HG02938 (cell line): ENCODE data around the gene TCTN3.
"Not testable (repeated sequence)": the region's sequence is repeated elsewhere in the genome, so short reads cannot be mapped to it uniquely, and the experiment has no call there.

Experiments used
- ATAC-seq: cut with Tn5 transposase; IDR thresholded peaks from one replicate; pipeline ENCODE4 v1.9.1; 2021; ENCODE audit warnings: mild to moderate bottlenecking, moderate library complexity; ENCODE audit not compliant: unreplicated experiment

TCTN3 gene

DNA sequence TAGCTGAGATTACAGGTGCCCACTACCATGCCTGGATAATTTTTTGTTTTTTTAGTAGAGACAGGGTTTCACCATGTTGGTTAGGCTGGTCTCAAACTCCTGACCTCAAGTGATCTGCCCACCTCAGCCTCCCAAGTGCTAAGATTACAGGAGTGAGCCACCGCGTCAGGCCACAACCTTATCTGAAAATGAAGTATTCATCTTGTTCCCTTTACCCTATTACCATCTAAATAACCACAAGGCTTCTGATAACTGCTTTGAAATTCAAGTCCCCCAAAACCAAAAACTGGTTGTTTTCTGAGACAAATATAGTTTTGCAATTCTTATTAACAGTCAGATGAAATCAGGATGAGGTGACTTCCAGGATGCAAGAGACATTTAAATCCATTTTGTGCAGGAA, 2.4 kb downstream of the TCTN3 start:
- no peak for ATAC-seq

DNA sequence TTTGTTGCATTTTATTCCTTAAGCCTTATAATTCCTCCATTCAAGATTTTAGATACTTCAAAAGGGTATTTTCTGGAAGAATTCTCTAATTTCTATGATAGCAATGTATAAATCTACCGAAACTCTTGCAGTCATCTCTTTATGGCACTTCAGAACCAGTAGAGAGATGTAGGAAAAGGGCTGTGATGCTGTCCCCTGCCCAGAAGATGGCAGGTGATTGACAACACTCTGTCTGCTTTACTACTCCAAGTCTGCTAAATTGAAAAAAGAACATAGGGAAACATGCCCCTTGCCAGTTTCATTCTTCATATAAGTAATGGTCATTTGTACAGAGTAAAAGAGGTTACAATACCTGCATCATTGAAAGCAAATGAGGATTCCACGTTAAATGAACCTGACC, 5.1 kb downstream of the TCTN3 start:
- no peak for ATAC-seq

DNA sequence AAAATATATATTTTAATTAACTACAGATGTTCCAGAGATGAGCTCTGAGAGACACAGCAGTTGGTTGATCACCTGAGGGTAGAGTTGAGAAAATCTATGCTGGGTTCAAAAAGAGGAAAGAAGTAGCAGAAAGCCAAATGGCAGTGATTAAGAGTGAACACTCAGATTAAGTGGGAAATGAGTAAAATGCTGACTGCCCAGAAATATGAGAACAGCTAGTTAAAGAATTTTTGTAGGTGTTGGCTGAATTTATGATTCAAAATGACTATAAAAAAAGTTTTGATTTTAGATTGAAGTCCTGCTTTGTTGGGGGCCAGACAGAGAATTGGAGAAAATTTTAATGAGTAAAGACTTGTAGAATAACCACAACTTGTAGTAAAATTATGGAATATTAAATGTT, 9.8 kb downstream of the TCTN3 start:
- no peak for ATAC-seq

DNA sequence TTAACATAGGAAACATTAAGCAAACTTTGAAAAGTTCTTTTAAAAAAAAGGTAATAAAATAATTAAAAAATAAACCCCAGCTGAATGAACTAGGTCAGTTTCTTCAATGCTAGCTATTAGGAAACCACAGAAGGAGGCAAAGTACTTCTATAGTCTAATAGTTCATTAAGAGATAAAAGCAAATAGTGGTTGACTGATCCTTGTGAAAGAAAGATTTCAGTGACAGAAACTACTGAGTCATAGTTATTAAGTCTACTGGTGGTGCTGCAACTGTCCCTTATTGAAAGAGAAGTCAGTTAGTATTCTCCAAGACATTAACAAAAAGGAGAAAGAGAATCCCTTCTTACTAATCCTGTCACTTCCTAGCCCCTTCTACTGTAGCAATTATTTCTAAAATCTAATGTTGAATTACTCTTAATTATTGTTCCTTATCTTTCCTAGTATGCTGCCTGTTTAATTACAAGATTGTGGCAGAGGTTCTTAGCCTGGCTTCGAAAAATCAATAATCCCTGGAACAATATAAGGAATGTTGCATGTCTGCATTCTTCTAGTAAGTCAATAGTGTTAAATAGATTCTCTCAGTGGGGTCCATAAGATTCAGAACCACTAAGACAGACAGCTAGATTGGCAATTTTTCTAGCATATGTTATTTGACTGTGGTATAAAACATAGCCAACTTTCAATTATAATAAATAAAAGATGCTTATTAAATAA, 18.2 kb downstream of the TCTN3 start:
- ATAC-seq = no peak

DNA sequence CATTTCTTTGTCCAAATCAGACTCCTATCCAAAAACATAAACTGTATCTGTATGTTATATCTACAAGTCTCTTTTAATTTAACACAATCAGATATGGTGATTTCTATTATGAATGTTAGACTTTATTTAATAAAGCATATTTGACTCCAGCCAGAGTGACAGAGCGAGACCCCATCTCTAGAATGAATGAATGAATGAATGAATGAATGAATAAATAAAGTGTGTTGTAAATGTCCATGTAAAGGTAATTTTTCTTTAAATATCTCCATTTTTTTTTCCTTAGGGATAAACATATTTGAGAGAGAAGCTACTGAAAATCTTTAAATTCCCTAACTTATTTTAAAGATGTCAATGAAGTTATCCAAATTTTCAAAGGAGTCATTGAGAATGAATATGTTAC, 19.1 kb downstream of the TCTN3 start:
- ATAC-seq = no peak

DNA sequence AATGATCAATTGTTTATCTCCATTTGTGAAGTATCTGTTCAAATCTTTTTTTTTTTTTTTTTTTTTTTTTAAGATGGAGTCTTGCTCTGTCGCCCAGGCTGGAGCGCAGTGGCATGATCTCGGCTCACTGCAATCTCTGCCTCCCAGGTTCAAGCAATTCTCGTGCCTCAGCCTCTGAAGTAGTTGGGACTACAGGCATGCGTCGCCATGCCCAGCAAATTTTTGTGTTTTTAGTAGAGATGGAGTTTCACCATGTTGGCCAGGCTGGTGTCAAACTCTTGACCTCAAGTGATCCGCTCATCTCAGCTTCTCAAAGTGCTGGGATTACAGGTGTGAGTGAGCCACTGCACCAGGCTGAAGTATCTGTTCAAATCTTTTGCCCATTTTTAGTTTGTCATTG, 21.1 kb downstream of the TCTN3 start:
- ATAC-seq = not testable (repeated sequence)

DNA sequence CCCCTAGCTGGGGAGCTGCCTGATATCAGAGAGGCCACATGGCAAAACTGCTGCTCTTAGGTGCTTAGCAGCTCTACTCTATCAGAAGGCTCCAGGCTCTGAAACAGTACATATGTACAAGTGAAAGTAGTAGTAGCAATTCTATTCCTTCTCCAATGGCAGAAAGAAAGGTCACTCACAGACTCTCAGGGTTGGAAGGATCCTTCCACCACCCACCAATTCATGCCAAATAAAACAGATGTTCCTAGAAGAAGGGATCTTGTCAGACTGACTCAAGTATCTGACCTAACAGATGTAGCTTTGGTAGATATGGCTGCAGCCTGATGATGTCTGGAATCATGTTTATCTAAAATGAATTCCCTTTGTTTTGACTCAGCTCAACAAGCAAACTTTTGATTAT, 29.2 kb downstream of the TCTN3 start:
- no peak for ATAC-seq

DNA sequence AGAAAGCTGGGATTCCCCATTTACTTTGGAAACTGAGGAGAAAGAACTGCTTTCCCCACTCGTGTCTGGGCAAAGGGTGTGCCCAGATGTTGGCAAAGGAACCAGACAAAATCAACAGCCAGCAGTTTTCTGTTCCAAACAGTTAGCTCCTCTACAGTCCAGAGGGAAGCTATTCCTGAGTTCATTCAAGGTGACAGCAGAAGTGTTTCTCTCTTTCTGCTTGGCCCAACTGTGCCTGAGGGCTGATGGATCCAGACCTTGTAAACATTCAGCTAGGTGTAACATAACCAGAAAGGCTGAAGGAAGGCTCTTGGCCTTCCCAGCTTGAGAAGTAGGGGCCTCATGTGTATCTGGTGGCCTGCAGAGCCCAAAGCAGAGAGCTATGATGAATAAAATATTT, 30.2 kb downstream of the TCTN3 start:
- ATAC-seq = no peak

DNA sequence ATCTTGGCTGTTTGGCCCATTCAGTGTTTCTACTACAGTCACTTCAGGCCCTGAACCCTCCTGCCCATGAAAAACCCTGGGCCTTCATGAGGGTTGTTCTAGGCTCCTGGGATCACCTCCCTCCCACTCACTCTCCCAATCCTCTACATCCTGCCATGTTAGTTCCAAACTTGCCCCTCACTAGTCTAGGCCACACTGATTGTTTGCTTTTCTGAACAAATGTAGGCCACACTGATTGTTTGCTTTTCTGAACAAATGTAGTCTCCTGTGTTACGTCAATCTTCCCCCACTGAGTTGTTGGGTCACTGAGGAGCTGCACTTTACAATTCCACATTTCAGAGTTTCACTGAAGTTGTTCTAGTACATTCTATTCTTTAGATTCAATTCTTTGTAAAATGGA, 31.9 kb downstream of the TCTN3 start:
- ATAC-seq = no peak

DNA sequence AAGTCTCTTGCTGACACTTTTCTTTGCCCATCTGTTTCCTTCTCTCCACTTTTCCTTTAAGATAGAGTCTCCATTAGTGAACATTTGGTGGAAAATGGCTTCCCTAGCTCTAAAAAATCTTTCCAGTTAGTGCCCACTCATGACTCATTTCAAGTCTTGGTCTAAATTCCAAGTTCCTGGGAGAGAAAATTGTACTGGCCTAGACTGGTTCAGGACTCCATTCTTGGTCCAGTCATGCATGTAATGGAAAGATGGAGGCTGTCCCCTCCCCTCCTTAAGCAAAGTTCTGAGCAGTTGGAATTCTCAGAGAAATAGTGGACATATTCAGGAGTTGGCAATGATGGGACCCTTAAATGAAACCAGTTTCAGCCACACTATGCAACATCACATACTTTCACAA, 33.4 kb downstream of the TCTN3 start:
- ATAC-seq = no peak

DNA sequence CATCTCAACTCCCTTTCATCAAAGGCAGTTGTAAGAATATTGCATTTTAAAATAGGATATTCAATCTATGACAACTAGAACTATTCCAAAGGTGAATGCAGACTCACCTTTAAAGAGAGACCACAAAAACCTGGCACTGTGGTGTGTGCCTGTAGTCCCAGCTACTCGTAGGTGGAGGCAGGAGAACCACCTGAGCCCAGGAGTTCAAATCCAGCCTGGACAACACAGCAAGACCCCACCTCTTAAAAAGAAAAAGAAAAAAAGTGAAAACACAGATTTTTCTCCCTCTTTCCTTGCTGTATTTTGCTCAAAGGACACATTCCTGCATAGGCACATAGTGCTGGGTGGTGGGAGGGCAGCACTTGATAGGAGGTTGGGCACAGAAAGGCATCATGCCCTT, 36.5 kb downstream of the TCTN3 start:
- no peak for ATAC-seq

DNA sequence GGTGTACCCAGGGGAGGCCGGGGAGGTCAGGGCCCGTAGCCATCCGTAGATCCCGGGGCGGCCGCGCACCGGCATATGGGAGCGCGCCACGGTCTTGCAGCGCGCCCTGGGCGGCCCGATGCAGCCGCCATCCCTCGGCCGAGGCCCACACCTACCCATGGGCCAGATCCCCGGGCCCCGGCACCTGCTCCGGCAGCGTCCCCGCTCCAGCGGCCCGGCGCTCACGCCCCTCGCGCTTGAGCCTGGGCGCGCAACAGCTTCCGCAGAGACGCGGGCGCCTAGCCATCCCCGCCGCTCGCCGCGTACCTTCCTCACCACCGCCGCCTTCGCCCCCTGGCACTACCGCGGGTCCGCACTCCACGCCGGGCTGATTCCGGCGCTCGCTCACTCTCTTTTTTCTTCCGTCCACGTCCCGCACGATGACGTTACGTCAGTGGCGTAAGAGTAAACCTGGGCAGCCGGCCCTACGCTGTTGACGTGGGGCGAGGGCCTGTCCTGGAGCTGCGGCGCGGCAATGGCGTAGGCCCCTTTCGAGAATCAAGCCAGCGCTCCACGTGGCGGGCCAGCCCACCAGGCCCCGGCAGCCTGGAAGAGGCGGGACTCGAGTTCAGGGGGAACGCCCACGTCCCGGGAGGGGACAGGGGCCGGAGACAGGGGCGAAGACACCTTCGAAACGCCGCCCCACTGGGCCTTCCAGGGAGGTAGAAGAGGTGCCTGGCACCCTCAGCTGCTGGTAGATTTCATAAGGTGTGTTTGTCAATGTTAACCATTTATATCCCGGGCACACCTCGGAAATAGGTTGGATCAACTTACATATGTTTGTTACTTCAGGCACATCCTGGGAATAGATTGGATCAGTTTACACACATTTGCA, 37.2 kb downstream of the TCTN3 start, which contains the start of gene ALDH18A1:
Gene ALDH18A1, minus strand, starts transcription at position 421 of the 874 bp plus-strand sequence. CDS start 3,334 bp downstream, outside the sequence.
- peak; percentile 80 for ATAC-seq

DNA sequence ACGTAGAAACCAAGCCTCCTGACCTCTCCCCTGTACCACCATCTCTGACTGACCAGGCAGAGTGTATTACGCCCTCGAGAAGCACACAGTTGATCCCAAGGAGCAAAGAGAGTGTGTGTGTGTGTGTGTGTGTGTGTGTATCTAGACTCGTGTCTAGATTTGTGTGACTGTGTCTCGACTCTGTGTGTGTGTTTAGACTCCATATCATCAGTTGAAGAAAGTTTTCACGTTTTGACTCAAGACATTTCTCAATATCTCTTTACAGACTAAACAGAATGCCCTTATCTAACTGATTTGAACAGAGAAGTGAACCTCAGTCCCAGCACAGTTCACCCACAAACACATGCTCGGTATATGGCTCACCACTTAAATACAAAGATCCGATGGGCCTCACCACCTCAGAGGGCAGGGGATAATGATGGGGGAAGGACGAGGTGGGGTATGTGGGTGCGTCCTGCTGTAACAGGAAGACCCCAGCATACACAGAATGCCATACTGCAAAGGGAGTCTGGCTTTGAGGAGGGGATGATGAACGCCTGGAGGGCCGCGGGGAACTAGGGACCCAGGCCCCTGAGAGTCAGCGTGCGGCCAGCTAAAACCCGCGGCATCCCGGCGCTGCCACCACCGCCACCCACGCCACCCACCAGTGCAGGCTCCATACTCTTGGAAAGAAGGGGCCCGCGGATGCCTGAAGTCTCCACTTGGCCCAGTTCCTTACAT, 38.0 kb downstream of the TCTN3 start:
- peak; percentile 15 for ATAC-seq

DNA sequence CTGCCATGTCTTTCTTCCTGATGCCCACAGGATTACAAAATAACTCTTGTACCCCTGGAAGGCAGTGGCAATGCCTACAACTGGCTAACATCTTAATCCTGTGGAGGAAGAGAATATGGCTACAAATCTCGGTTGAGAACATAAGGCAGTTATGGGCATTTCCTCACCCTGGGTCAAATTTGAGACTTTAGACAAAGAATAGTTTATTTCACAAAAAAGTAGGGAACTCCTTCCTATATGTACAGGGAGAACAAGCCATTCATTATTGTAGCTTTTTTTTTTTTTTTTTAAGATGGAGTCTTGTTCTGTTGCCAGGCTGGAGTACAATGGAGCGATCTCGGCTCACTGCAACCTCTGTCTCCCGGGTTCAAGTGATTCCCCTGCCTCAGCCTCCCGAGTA, 39.8 kb downstream of the TCTN3 start:
- ATAC-seq = no peak

DNA sequence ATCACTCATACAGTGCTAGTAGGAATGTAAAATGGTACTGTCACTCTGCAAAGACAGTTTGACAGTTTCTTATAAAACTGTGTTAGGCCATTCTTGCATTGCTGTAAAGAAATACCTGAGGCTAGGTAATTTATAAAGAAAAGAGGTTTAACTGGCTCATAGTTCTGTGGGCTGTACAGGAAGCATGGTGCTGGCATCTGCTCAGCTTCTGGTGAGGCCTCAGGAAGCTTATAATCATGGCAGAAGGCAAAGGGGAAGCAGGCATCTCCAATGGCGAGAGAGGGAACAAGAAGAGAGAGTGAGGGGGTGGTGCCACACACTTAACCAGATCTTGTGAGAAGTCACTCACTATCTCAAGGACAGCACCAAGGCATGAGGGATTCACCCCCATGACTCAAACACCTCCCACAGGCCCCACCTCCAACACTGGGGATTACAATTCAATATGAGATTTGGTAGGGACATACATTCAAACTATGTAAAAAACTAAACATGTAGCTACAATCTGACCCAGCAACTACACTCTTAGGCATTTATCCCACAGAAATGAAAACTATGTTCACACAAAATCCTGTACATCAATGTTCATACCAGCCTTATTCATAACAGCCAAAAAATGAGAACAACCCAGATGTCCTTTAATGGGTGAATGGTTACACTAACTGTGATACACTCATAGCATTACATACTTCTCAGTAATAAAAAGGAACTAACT, 42.2 kb downstream of the TCTN3 start:
- ATAC-seq = no peak

DNA sequence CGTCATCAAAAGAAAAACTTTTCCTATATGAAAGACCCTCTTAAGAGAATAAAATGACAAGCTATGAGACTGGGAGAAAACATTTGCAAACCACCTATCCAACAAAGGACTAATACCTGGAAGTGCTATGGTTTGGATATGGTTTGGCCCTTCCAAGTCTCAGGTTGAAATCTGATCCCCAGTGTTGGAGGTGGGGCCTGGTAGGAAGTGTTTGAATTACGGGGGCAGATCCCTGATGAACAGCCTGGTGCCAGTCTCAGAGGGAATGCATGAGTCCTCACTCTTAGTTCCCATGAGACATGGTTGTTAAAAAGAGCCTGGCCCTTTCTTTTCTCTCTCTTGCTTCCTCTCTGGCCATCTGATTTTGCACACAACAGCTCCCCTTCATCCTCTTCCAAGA, 43.5 kb downstream of the TCTN3 start:
- ATAC-seq = no peak

DNA sequence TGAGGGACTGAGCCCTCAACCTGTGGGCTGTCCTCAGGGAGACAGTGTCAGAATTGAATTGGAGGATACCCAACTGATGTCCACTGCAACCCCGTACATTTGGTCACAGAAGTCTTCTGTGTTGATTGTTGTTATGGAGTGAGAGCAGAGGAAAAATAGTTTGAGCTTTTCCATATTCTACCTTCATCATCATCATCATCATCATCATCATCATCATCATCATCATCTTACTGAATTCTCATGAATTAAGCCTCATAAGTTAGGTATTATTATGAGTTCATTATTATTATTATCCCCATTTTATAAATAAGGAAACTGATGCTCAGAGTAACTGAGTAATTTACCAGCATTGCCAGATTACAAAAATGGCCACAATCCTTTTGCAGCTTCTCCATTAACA, 45.6 kb downstream of the TCTN3 start:
- ATAC-seq = no peak

DNA sequence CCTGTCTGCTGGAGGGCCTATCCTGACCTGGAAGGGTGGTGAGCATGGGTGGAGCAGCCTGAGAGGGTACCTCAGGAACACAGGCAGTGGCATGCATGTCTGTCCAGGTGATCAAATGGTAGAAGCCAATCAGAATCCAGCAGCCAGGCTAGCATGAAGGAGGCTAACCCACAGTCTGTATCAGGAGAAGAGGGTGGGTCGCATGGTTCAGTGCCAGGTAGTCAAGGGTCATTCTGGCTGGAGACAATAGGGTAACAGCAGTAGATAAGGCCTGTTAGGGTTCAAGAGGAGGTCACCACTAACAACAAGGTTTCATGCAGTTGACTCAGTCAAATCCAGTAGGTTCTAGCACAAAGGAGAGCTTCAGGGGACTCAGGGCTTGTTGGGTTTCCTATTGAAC, 47.6 kb downstream of the TCTN3 start:
- ATAC-seq = no peak

DNA sequence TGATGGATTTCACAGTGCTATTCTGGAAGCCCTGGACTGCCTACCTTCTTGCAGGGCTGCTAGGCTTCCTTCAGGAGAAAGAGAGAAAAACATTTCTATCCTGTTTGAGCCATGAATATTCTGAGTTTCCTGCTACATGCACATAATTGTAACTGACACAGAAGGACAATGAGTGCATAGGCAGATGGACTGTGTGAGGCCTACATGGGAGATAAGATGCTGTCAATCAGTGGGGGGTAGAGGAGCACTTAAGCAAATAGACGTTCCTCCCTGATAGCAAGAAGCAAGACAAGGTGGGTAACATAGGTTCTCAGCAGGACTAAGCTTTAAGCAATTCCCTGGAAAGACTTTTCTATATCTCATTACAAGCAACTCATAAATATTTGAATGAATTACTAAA, 48.8 kb downstream of the TCTN3 start:
- no peak for ATAC-seq

DNA sequence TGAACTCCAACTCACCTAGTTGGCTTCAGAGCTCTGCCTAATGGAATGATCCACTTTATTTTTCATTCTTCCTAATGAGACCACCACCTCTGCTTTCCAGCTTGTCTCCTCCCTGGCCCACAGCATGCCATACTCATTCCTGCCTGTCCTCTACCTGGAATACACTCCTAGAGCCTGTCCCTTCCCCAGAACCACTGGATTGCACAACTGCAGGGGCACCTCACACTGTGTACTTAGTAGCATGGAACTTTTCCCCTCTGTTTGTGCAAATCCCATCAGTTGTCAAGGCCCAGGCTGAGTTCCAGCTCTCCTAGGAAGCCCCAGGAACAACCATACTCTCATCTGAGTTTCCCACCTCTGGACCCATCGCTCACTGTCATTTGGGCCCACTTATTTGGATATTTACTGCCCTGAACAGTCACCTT, 52.8 kb downstream of the TCTN3 start:
- ATAC-seq = no peak

DNA sequence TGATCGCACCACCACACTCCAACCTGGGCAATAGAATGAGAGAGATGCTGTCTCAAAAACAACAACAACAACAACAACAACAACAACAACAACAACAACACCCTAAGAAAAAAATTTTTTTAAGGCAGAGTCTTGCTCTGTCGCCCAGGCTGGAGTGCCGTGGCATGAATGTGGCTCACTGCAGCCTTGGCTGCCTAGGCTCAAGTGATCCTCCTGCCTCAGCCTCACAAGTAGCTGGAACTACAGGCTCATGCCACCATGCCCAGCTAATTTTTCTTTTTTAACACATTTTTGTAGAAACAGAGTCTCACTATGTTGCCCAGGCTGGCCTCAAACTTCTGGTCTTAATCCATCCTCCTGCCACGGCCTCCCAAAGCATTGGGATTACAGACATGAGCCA, 55.8 kb downstream of the TCTN3 start:
- ATAC-seq = no peak
